Psoas muscle (tissue), 8 donors: Measurements from ENCODE around the gene PDE6C. TPM values are rescaled to one million over a fixed set of nuclear protein-coding genes. Genes with fewer than 3 reads are reported as not detected.

Experiments
- ATAC-seq, 4 donors: fragments of 200-7000 bp; cut with Tn5 transposase; one replicate each; pipeline ENCODE4 v1.9.1; 2020; ENCODE audit warnings: moderate library complexity in 3 of 4, mild to moderate bottlenecking in 2 of 4
- DNase-seq, 2 donors: peaks; one replicate each; pipeline ENCODE4 v3.0.0-alpha.2; 2020
- H3K27ac ChIP-seq: fragments of 200-600 bp; one replicate; pipeline ENCODE4 v1.8.0; 2022
- H3K27me3 ChIP-seq, 3 donors: fragments of 200-600 bp in 1 of 3; one replicate each; pipeline versions ENCODE4 v1.6.1 to v1.8.0; 2013 to 2022; ENCODE audit warnings: low read length in 2 of 3, mild to moderate bottlenecking in 2 of 3, moderate library complexity in 1 of 3; ENCODE audit not compliant: insufficient read depth in 3 of 3
- H3K36me3 ChIP-seq, 2 donors: fragments of 200-600 bp in 1 of 2; one replicate each; pipeline versions ENCODE4 v1.6.1 to v1.8.0; 2013 to 2022; ENCODE audit warnings: low read depth in 1 of 2, mild to moderate bottlenecking in 1 of 2, moderate library complexity in 1 of 2; ENCODE audit not compliant: insufficient read depth in 1 of 2
- H3K4me1 ChIP-seq: fragments of 200-600 bp; one replicate; pipeline ENCODE4 v1.8.0; 2022
- H3K4me3 ChIP-seq: fragments of 200-600 bp; one replicate; pipeline ENCODE4 v1.8.0; 2022; ENCODE audit warnings: mild to moderate bottlenecking
- H3K9me3 ChIP-seq: fragments of 200-600 bp; one replicate; pipeline ENCODE4 v1.8.0; 2022
- CTCF ChIP-seq: fragments of 200-600 bp; IDR thresholded peaks from one replicate; pipeline ENCODE4 v1.8.0; 2022; ENCODE audit warnings: antibody characterized with exemption
- WGBS, 3 donors: extraction: QIAGEN DNeasy Blood & Tissue Kit; methylation state at CpG; one replicate each; pipeline versions ENCODE4 v1.1.6 to v1.1.7; 2013; 5-methylcytosine and 5-hydroxymethylcytosine counted together
- intact Hi-C, 2 donors: fragments of 100-400 bp; cut with DNase I; formaldehyde crosslinking; loops; one replicate each; pipeline versions ENCODE4 v1.11.0 to v1.14.2; 2022
- polyA plus RNA-seq, 3 donors: library from polyadenylated mRNA; stranded (reverse); fragments of 200-250 nt; gene quantifications; one replicate each; pipeline ENCODE4 v1.2.3, GENCODE V29; 2013
- total RNA-seq, 4 donors: library from RNA; stranded (reverse); fragmentation: NEBNext Ultra II Directional in 2 of 4; extraction: Animal tissue kit (Norgen Biotek cat#: 25700) in 2 of 4; gene quantifications; one replicate each; pipeline versions ENCODE4 v1.2.1 to v1.2.4, GENCODE V29; 2021 to 2023
- donor health status: healthy with polysubstance abuse.
- donor health status: DM: no; HTN: no; CAD: no; lungs with moderate emphysema.
- donor health status: Bipolar disorder and iron deficiency.
- donor health status: healthy.
- donor health status: DM: yes; HTN: yes; CAD: no.
- donor health status: DM: no; HTN: no; CAD: no.
- donor health status: DM: no; HTN: no; CAD: no.
- donor health status: DM: yes; HTN: yes; CAD: no.

Gene PDE6C
- total and polyA plus RNA-seq, 7 donors = not detected

- Histone ChIP-seq H3K27ac (no peak overlapping the region), H3K9me3 (no peaks in the 10 kb centered on the region), H3K4me3 (no peak overlapping the region), H3K27me3 (peaks cover 0 to 49% (median 2%) of the 10 kb centered on the region in 3 donors), H3K4me1 (no peaks in the 10 kb centered on the region), H3K36me3 (no peaks in the 10 kb centered on the region)
- DNase-seq = no peak
- intact Hi-C loops = no loop called here
- no peak for ATAC-seq
- no peak for TF ChIP-seq CTCF
- WGBS, 3 donors = 7 to 12% (median 8%) methylated on average over 7 of the region's 7 CpGs
Measured at GRCh38 chr10:93601774-93602162, 10.6 kb upstream of the PDE6C start.

- H3K4me1 ChIP-seq = no peaks in the 10 kb centered on the region
- peaks cover 0 to 49% (median 2%) of the 10 kb centered on the region in 3 donors for H3K27me3 ChIP-seq
- WGBS, 3 donors = 94 to 100% (median 98%) methylated on average over 2 of the region's 2 CpGs
- no peak overlapping the region for H3K27ac ChIP-seq
- H3K9me3 ChIP-seq = peaks cover 3% of the 10 kb centered on the region
- H3K4me3 ChIP-seq = no peak overlapping the region
- DNase-seq (no peak), ATAC-seq (no peak)
- no peaks in the 10 kb centered on the region for H3K36me3 ChIP-seq
- intact Hi-C loops = no loop called here
- no peak for TF ChIP-seq CTCF
Measured at GRCh38 chr10:93603023-93603422, 9.3 kb upstream of the PDE6C start.

GRCh38 chr10:93604146-93604545, 8.2 kb upstream of the PDE6C start:
- ATAC-seq = no peak
- TF ChIP-seq CTCF = no peak
- DNase-seq = no peak
- H3K27ac ChIP-seq = no peak overlapping the region
- intact Hi-C loops = no loop called here
- 62 to 68% (median 63%) methylated on average over 2 of the region's 2 CpGs for WGBS, 3 donors
- peaks cover 3% of the 10 kb centered on the region for H3K9me3 ChIP-seq
- H3K36me3 ChIP-seq = no peaks in the 10 kb centered on the region
- no peaks in the 10 kb centered on the region for H3K4me1 ChIP-seq
- H3K4me3 ChIP-seq = no peak overlapping the region
- H3K27me3 ChIP-seq = peaks cover 0 to 46% (median 2%) of the 10 kb centered on the region in 3 donors

GRCh38 chr10:93608421-93608820, 3.9 kb upstream of the PDE6C start:
- no peaks in the 10 kb centered on the region for H3K36me3 ChIP-seq

More at GRCh38 chr10:93608421-93608820, 3.9 kb upstream of the PDE6C start:
- DNase-seq (no peak), ATAC-seq (no peak)
- no peaks in the 10 kb centered on the region for H3K4me1 ChIP-seq
- no peak overlapping the region for H3K27ac ChIP-seq
- peaks cover 0 to 5% (median 2%) of the 10 kb centered on the region in 3 donors for H3K27me3 ChIP-seq
- H3K4me3 ChIP-seq = no peak overlapping the region
- no peak for TF ChIP-seq CTCF
- intact Hi-C loops = no loop called here
- WGBS, 3 donors = 86 to 93% (median 89%) methylated on average over 3 of the region's 3 CpGs
- peaks cover 3% of the 10 kb centered on the region for H3K9me3 ChIP-seq
